Caco-2 (cell line): ENCODE data around the gene CACNG5. TPM values are rescaled to one million over a fixed set of nuclear protein-coding genes. Genes with fewer than 3 reads are reported as not detected.

ENCODE experiments used
- BruUV-seq: library from RNA; stranded (reverse); fragments of 400-500 nt; replicated peaks from 2 replicates; lab custom pipeline; 2021; lab: Mats Ljungman, UMichigan
- CTCF ChIA-PET: fragments of 300-600 bp; sonication (Branson Sonifier 250); formaldehyde crosslinking; loops from one replicate; lab custom pipeline; 2022; ENCODE audit warnings: antibody characterized with exemption; lab: Charles Lee
- POLR2A ChIA-PET: fragments of 300-600 bp; sonication (Branson Sonifier 250); formaldehyde crosslinking; loops from one replicate; lab custom pipeline; 2022; ENCODE audit warnings: antibody characterized with exemption; lab: Charles Lee
- DNase-seq, 2 experiments: peaks; one replicate each; pipeline versions ENCODE4 v3.0.0 to v3.0.0-alpha.2; 2020 to 2022
- H3K27me3 ChIP-seq: replicated peaks from 2 replicates; pipeline ENCODE4 v1.6.0; 2011; ENCODE audit warnings: low read length; ENCODE audit not compliant: control insufficient read depth, insufficient read depth
- H3K36me3 ChIP-seq: 2 replicates; pipeline ENCODE4 v1.5.1; 2011; ENCODE audit warnings: low read length; ENCODE audit not compliant: control insufficient read depth, insufficient read depth
- H3K4me1 ChIP-seq: fragments of 250-450 bp; sonication (Bioruptor Pico); 2 replicates; pipeline ENCODE4 v1.5.1; 2020; ENCODE audit warnings: mild to moderate bottlenecking
- H3K4me3 ChIP-seq: 2 replicates; pipeline ENCODE4 v1.5.1; 2011; ENCODE audit warnings: low read depth, mild to moderate bottlenecking, control low read depth, low read length
- H3K9me3 ChIP-seq: fragments of 250-450 bp; sonication (Bioruptor Pico); 2 replicates; pipeline ENCODE4 v1.5.1; 2020; ENCODE audit warnings: mild to moderate bottlenecking, moderate library complexity
- H3K27ac Mint-ChIP-seq: one replicate; pipeline ENCODE4 v1.8.0; 2022; ENCODE audit warnings: mixed read lengths; ENCODE audit not compliant: unreplicated experiment
- H3K27me3 Mint-ChIP-seq: one replicate; pipeline ENCODE4 v1.8.0; 2022; ENCODE audit warnings: mixed read lengths; ENCODE audit not compliant: insufficient read depth, unreplicated experiment
- H3K36me3 Mint-ChIP-seq: one replicate; pipeline ENCODE4 v1.8.0; 2022; ENCODE audit warnings: mild to moderate bottlenecking, mixed read lengths; ENCODE audit not compliant: insufficient read depth, unreplicated experiment
- H3K4me1 Mint-ChIP-seq: one replicate; pipeline ENCODE4 v1.8.0; 2022; ENCODE audit warnings: low read depth, mixed read lengths; ENCODE audit not compliant: unreplicated experiment
- H3K4me3 Mint-ChIP-seq: one replicate; pipeline ENCODE4 v1.8.0; 2022; ENCODE audit warnings: mild to moderate bottlenecking, moderate library complexity, mixed read lengths; ENCODE audit not compliant: unreplicated experiment
- H3K9me3 Mint-ChIP-seq: one replicate; pipeline ENCODE4 v1.8.0; 2022; ENCODE audit warnings: mixed read lengths; ENCODE audit not compliant: unreplicated experiment
- CTCF ChIP-seq, 2 experiments: fragments of 200-600 bp in 1 of 2; IDR thresholded peaks; 1 replicate in 1 of 2; 2 replicates in 1 of 2; pipeline versions ENCODE4 v1.5.1 to v1.8.0; 2011 to 2022; ENCODE audit warnings: antibody characterized with exemption in 1 of 2, control low read depth in 1 of 2, inconsistent platforms in 1 of 2, low read depth in 1 of 2, low read length in 1 of 2, mild to moderate bottlenecking in 1 of 2, moderate library complexity in 1 of 2; ENCODE audit not compliant: insufficient read depth in 1 of 2, severe bottlenecking in 1 of 2, unreplicated experiment in 1 of 2
- intact Hi-C: fragments of 100-400 bp; cut with micrococcal nuclease; formaldehyde crosslinking; loops from one replicate; pipeline ENCODE4 v1.10.0; 2022; ENCODE audit not compliant: unreplicated experiment
- total RNA-seq: library from RNA; stranded (reverse); gene quantifications from 2 replicates; pipeline ENCODE4 v1.2.3, GENCODE V29; 2022

Gene CACNG5
- total RNA-seq, 1 experiment from 2014 or later: not detected

GRCh38 chr17:66799849-66800537, 34.9 kb upstream of the CACNG5 start:
- ChIA-PET CTCF (interaction anchor here (0.8 kb wide), 1 partner anchor 72 kb away, joined by 3 read pairs; no protein-coding TSS in a partner anchor), POLR2A (no interaction called here)
- no TSS peak for BruUV-seq

GRCh38 chr17:66803474-66803951, 31.4 kb upstream of the CACNG5 start:
- no peak for TF ChIP-seq CTCF (IDR thresholded peaks at IDR 0.05; ENCODE audit: insufficient read depth in 1 of 2, low read depth in 1 of 2, low read length in 1 of 2, severe bottlenecking in 1 of 2, unreplicated experiment in 1 of 2)
- no peaks in the 10 kb centered on the region; the same call in 1 of the 2 replicates for H3K27me3 ChIP-seq
- Mint-ChIP-seq H3K4me3 (no peak overlapping the region), H3K27me3 (no peaks in the 10 kb centered on the region), H3K9me3 (no peaks in the 10 kb centered on the region), H3K4me1 (no peaks in the 10 kb centered on the region), H3K27ac (no peak overlapping the region), H3K36me3 (peaks cover 12% of the 10 kb centered on the region)
- intact Hi-C loops: no loop called here
- ChIA-PET POLR2A (no interaction called here), CTCF (no interaction called here)
- no peaks in the 10 kb centered on the region for H3K9me3 ChIP-seq
- no TSS peak for BruUV-seq
- DNase-seq: no peak
- H3K36me3 ChIP-seq: no peaks in the 10 kb centered on the region
- no peak overlapping the region for H3K4me3 ChIP-seq
- H3K4me1 ChIP-seq: no peaks in the 10 kb centered on the region

More at GRCh38 chr17:66799849-66800537, 34.9 kb upstream of the CACNG5 start:
- Histone ChIP-seq H3K4me1 (no peaks in the 10 kb centered on the region), H3K27me3 (no peaks in the 10 kb centered on the region; the same call in 1 of the 2 replicates), H3K36me3 (no peaks in the 10 kb centered on the region), H3K9me3 (no peaks in the 10 kb centered on the region), H3K4me3 (no peak overlapping the region)
- no peak for TF ChIP-seq CTCF (IDR thresholded peaks at IDR 0.05; ENCODE audit: insufficient read depth in 1 of 2, low read depth in 1 of 2, low read length in 1 of 2, severe bottlenecking in 1 of 2, unreplicated experiment in 1 of 2)
- Mint-ChIP-seq H3K4me1 (no peaks in the 10 kb centered on the region), H3K9me3 (peaks cover 5% of the 10 kb centered on the region), H3K36me3 (peaks cover 26% of the 10 kb centered on the region), H3K4me3 (no peak overlapping the region), H3K27ac (no peak overlapping the region), H3K27me3 (no peaks in the 10 kb centered on the region)
- intact Hi-C loops: no loop called here
- DNase-seq: no peak

GRCh38 chr17:66805567-66805966, 29.4 kb upstream of the CACNG5 start:
- no peaks in the 10 kb centered on the region for H3K9me3 Mint-ChIP-seq
- intact Hi-C loops: no loop called here
- H3K27ac Mint-ChIP-seq: no peak overlapping the region
- H3K27me3 Mint-ChIP-seq: no peaks in the 10 kb centered on the region
- Histone ChIP-seq H3K4me1 (no peaks in the 10 kb centered on the region), H3K36me3 (no peaks in the 10 kb centered on the region), H3K9me3 (no peaks in the 10 kb centered on the region), H3K4me3 (no peak overlapping the region), H3K27me3 (no peaks in the 10 kb centered on the region; the same call in 1 of the 2 replicates)
- no peaks in the 10 kb centered on the region for H3K4me1 Mint-ChIP-seq
- no peak for DNase-seq
- TF ChIP-seq CTCF (IDR thresholded peaks at IDR 0.05; ENCODE audit: insufficient read depth in 1 of 2, low read depth in 1 of 2, low read length in 1 of 2, severe bottlenecking in 1 of 2, unreplicated experiment in 1 of 2): no peak
- ChIA-PET POLR2A (no interaction called here), CTCF (interaction anchor here (0.6 kb wide), 1 partner anchor 160 kb away, joined by 3 read pairs; no protein-coding TSS in a partner anchor)
- BruUV-seq: no TSS peak
- H3K36me3 Mint-ChIP-seq: peaks cover 6% of the 10 kb centered on the region
- no peak overlapping the region for H3K4me3 Mint-ChIP-seq
